ENCODE measurements around the gene TMEM164.

The TMEM164 gene

GRCh38 chrX:110081320-110081719, 78.4 kb downstream of the TMEM164 start:
- no peak for DNase-seq (ENCODE audit: low read depth, low spot score)

- DNase-seq (ENCODE audit: low read depth, low spot score) = no peak
Observed at GRCh38 chrX:110081740-110082139, 78.8 kb downstream of the TMEM164 start.

- no peak for DNase-seq (ENCODE audit: low read depth, low spot score)
Observed at GRCh38 chrX:110082161-110082560, 79.2 kb downstream of the TMEM164 start.

- DNase-seq (ENCODE audit: low read depth, low spot score) = no peak
Observed at GRCh38 chrX:110086162-110086915, 83.4 kb downstream of the TMEM164 start.

- peak; percentile 6 for DNase-seq (ENCODE audit: low read depth, low spot score)
Observed at GRCh38 chrX:110086916-110087484, 84.1 kb downstream of the TMEM164 start.

GRCh38 chrX:110087485-110088356, 84.8 kb downstream of the TMEM164 start:
- peak; percentile 12 for DNase-seq (ENCODE audit: low read depth, low spot score)

GRCh38 chrX:110089656-110090403, 86.9 kb downstream of the TMEM164 start:
- no peak for DNase-seq (ENCODE audit: low read depth, low spot score)

- DNase-seq (ENCODE audit: low read depth, low spot score) = no peak
Observed at GRCh38 chrX:110097920-110098319, 95.0 kb downstream of the TMEM164 start.

GRCh38 chrX:110103344-110103743, 100.4 kb downstream of the TMEM164 start:
- DNase-seq (ENCODE audit: low read depth, low spot score) = no peak

- no peak for DNase-seq (ENCODE audit: low read depth, low spot score)
Observed at GRCh38 chrX:110104078-110104477, 101.2 kb downstream of the TMEM164 start.

- DNase-seq (ENCODE audit: low read depth, low spot score) = no peak
Observed at GRCh38 chrX:110108381-110108821, 105.5 kb downstream of the TMEM164 start.

GRCh38 chrX:110114260-110114776, 111.4 kb downstream of the TMEM164 start:
- DNase-seq (ENCODE audit: low read depth, low spot score) = no peak

GRCh38 chrX:110116066-110116980, 113.4 kb downstream of the TMEM164 start:
- no peak for DNase-seq (ENCODE audit: low read depth, low spot score)

GRCh38 chrX:110118530-110118929, 115.6 kb downstream of the TMEM164 start:
- DNase-seq (ENCODE audit: low read depth, low spot score) = no peak

GRCh38 chrX:110119480-110119879, 116.6 kb downstream of the TMEM164 start:
- DNase-seq (ENCODE audit: low read depth, low spot score) = no peak

- DNase-seq (ENCODE audit: low read depth, low spot score) = no peak
Observed at GRCh38 chrX:110120025-110120424, 117.1 kb downstream of the TMEM164 start.

- no peak for DNase-seq (ENCODE audit: low read depth, low spot score)
Observed at GRCh38 chrX:110123331-110123782, 120.4 kb downstream of the TMEM164 start.

GRCh38 chrX:110125446-110126162, 122.7 kb downstream of the TMEM164 start:
- DNase-seq (ENCODE audit: low read depth, low spot score) = no peak

- no peak for DNase-seq (ENCODE audit: low read depth, low spot score)
Observed at GRCh38 chrX:110131031-110131430, 128.1 kb downstream of the TMEM164 start.
